Mesothelial cell of epicardium (in vitro differentiated cells): Measurements from ENCODE around the gene TLCD1. TPM values are rescaled to one million over a fixed set of nuclear protein-coding genes. Genes with fewer than 3 reads are reported as not detected.

Source experiments
- DNase-seq, 2 experiments: peaks; one replicate each; pipeline ENCODE4 v3.0.0; 2021; ENCODE audit warnings: low spot score in 2 of 2; ENCODE audit not compliant: unreplicated experiment in 2 of 2
- H3K27ac Mint-ChIP-seq: 2 replicates; pipeline ENCODE4 v1.8.0; 2021; ENCODE audit warnings: mixed read lengths
- H3K27me3 Mint-ChIP-seq: 2 replicates; pipeline ENCODE4 v1.8.0; 2021; ENCODE audit warnings: low read depth, mixed read lengths
- H3K36me3 Mint-ChIP-seq: 2 replicates; pipeline ENCODE4 v1.8.0; 2021; ENCODE audit warnings: mixed read lengths
- H3K4me1 Mint-ChIP-seq: 2 replicates; pipeline ENCODE4 v1.8.0; 2021; ENCODE audit warnings: mixed read lengths
- H3K4me3 Mint-ChIP-seq: 2 replicates; pipeline ENCODE4 v1.8.0; 2021; ENCODE audit warnings: mild to moderate bottlenecking, moderate library complexity, mixed read lengths
- H3K9me3 Mint-ChIP-seq: 2 replicates; pipeline ENCODE4 v1.8.0; 2021; ENCODE audit warnings: mixed read lengths
- CTCF ChIP-seq: fragments of 200-600 bp; sonication (generic); IDR thresholded peaks from one replicate; pipeline ENCODE4 v1.5.0; 2021; ENCODE audit warnings: antibody characterized with exemption; ENCODE audit not compliant: unreplicated experiment
- total RNA-seq: library from RNA; stranded (reverse); gene quantifications from 3 replicates; pipeline ENCODE4 v1.2.1, GENCODE V29; 2021

Gene TLCD1
- total RNA-seq: 2.3 to 3.8 TPM (median 3.3 TPM) in 3 replicates

GRCh38 chr17:28726226-28726626 lies at the start of gene TLCD1:
Gene TLCD1 (minus strand): TSS chr17:28726233. CDS start chr17:28726097, 136 bp downstream.
- Mint-ChIP-seq H3K4me1 (peaks cover 42% of the 10 kb centered on the region), H3K9me3 (no peaks in the 10 kb centered on the region), H3K27me3 (no peaks in the 10 kb centered on the region), H3K27ac (peak within 1 kb of the TSS; percentile 99), H3K4me3 (peak within 1 kb of the TSS; percentile 93), H3K36me3 (peaks cover 9% of the 10 kb centered on the region)
- TF ChIP-seq CTCF: no peak
- DNase-seq: no peak

- no peak for DNase-seq
- peaks cover 4% of the 10 kb centered on the region for H3K9me3 Mint-ChIP-seq
- no peaks in the 10 kb centered on the region for H3K27me3 Mint-ChIP-seq
- H3K27ac Mint-ChIP-seq: peak overlapping the region; percentile 83
- H3K4me3 Mint-ChIP-seq: no peak overlapping the region
- TF ChIP-seq CTCF: no peak
- H3K4me1 Mint-ChIP-seq: peaks cover 4% of the 10 kb centered on the region
- H3K36me3 Mint-ChIP-seq: peaks cover 7% of the 10 kb centered on the region
These were observed 48.2 kb upstream of the TLCD1 start for GRCh38 chr17:28774206-28774605.

- peaks cover 3% of the 10 kb centered on the region for H3K36me3 Mint-ChIP-seq
- TF ChIP-seq CTCF: no peak
- H3K27me3 Mint-ChIP-seq: no peaks in the 10 kb centered on the region
- H3K27ac Mint-ChIP-seq: peak overlapping the region; percentile 83
- H3K4me1 Mint-ChIP-seq: peaks cover 4% of the 10 kb centered on the region
- no peak overlapping the region for H3K4me3 Mint-ChIP-seq
- DNase-seq: no peak
- no peaks in the 10 kb centered on the region for H3K9me3 Mint-ChIP-seq
These were observed 47.7 kb upstream of the TLCD1 start for GRCh38 chr17:28773736-28774135.

GRCh38 chr17:28765038-28765437 lies 39.0 kb upstream of the TLCD1 start:
- H3K9me3 Mint-ChIP-seq: no peaks in the 10 kb centered on the region
- H3K4me1 Mint-ChIP-seq: peaks cover 1% of the 10 kb centered on the region
- no peak for TF ChIP-seq CTCF
- DNase-seq: no peak
- no peak overlapping the region for H3K4me3 Mint-ChIP-seq
- H3K27ac Mint-ChIP-seq: no peak overlapping the region
- no peaks in the 10 kb centered on the region for H3K27me3 Mint-ChIP-seq
- H3K36me3 Mint-ChIP-seq: peaks cover 9% of the 10 kb centered on the region

- H3K4me1 Mint-ChIP-seq: peaks cover 1% of the 10 kb centered on the region
- H3K27ac Mint-ChIP-seq: peak overlapping the region; percentile 78
- H3K27me3 Mint-ChIP-seq: no peaks in the 10 kb centered on the region
- TF ChIP-seq CTCF: peak; percentile 99
- peaks cover 9% of the 10 kb centered on the region for H3K36me3 Mint-ChIP-seq
- peak in 1 of 2 experiments; percentile 76 for DNase-seq
- no peaks in the 10 kb centered on the region for H3K9me3 Mint-ChIP-seq
- H3K4me3 Mint-ChIP-seq: no peak overlapping the region
These were observed 37.8 kb upstream of the TLCD1 start for GRCh38 chr17:28763804-28764266.
